NCI-H2227 (cell line): Measurements from ENCODE around the gene KPNA1.
"Not testable (repeated sequence)": the region's sequence is repeated elsewhere in the genome, so short reads cannot be mapped to it uniquely, and the experiment has no call there.

Experiments used
- DNase-seq: peaks from one replicate; lab custom pipeline; 2025; ENCODE audit not compliant: unreplicated experiment; lab: John Stamatoyannopoulos, UW

The KPNA1 gene

DNA sequence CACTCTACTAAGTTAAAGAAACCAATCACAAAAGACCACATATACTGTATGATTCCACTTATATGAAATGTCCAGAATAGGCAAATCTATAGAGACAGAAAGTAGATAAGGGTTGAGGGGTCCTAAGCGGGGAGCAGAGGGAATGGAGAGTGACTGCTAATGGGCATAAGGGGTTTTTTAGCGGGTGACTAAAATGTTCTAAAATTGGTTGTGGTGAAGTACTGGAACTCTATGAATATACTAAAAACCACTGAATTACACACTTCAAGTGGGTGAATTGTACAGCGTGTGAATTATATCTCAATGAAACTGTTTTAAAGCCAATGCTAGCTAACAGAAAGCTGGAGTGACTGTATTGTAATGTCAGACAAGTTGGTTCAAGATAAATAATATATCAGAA lies 33.3 kb downstream of the KPNA1 start:
- DNase-seq: no peak

DNA sequence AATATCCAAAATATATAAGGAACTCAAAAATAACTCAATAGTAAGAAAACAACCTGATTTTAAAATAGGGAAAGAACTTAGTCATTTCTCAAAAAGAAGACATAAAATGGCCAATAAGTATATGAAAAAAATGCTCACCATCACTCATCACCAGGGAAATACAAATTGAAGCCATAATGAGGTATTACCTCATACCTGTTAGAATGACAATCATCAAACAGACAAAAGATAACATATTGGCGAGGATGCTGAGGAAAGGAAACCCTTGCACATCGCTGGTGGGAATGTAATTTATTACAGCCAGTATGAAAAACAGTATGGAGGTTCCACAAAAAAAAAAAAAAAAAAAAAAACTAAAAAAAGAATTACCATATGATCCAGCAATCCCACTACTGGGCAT lies 38.2 kb downstream of the KPNA1 start:
- DNase-seq: no peak

DNA sequence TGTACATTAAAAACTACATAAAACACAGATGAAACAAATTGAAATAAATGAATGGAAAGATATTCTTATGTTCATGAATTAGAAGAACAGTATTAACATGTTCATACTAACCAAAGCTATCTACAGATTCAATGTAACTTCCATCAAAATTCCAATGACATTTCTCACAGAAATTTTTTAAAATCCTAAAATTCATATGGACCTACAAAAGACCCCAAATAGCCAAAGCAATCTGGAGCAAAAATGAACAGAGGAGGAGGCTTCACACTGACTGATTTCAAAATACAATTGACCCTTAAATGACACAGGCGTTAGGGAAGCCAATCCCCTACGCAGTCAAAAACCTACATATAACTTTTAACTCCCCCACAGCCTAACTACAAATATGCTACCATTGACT lies 39.4 kb downstream of the KPNA1 start:
- no peak for DNase-seq

DNA sequence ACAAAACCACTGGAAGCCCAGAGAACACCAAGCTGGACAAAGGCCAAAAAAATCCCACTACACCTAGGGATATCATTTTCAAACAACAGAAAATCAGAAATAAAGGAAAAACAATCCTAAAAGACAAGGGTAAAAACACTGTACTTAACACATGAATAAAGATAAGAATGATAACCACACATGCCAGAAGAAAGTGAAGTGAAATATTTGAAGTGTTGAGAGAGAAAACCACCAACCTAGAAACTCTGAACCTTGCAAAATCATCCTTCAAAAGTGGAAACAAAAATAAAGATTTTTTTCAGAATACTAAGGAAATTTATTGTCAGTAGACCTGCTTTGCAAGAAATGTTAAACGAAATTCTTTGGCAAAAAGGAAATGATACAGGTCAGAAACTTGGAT lies 45.1 kb downstream of the KPNA1 start:
- no peak for DNase-seq

DNA sequence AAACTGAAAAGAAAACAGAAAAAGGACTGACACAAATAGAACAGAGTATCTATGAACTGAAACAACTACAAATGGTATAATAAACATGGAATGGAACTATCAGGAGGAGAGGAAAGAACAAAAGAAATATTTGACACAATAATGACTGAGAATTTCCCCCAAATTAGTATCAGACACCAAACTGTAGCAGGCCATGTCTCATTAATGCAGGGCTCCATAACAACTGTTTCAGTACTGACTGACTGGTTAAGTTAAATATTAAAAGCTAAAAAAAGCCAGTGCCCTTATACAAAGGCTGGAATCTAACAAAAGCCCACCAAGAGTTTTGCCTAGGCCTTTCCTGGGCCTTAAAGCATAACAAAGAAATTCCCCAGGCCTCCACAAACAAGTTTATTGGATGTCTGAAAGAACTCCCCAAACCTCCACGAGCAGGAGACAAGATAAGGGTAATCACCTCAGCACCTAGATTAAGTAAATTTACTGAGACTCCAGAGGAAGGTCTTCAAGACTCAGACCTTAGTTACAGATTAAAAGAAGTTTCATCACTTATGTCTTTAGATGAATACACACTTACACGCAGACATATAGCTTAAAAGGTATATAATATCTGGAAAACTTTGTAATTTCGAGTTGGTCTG lies 45.7 kb downstream of the KPNA1 start:
- no peak for DNase-seq

DNA sequence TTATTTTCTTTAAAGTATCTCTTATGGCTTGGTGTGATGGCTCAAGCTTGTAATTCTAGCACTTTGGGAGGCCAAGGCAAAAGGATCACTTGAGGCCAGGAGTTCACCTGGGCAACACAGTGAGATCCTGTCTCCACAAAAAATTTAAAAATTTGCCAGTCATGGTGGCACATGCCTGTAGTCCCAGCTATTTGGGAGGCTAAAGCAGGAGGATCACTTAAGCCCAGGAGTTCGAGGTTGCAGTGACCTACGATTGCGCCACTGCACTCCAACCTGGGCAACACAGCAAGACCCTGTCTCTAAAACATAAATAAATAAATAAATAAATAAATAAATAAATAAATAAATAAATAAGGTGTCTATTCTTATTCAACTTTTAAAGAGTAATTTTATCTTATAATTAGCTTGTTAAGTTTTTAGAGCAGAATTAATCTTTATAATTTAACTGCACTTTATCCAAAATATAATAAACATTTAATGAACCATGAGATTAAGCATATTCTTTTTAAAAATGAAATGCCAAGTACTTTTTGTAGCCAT lies 48.0 kb downstream of the KPNA1 start:
- DNase-seq: no peak

DNA sequence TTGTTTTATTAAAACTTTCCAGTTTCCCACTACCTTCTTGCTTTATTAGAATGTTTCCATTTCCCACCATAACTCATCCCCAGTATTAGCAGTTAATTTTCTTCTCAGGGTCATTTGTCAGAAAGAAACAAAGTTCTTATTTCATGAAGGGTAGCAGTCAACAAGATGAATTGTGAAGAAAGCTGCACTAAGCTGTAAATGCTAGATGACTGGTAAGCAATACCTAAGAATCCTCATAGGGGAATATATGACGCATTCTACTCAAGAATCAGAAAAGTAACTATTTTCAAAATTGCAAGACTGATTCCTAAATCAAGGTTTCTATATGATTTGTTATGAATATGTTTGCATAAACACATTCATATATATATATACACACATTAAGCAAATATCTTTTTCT lies 50.1 kb downstream of the KPNA1 start:
- no peak for DNase-seq

DNA sequence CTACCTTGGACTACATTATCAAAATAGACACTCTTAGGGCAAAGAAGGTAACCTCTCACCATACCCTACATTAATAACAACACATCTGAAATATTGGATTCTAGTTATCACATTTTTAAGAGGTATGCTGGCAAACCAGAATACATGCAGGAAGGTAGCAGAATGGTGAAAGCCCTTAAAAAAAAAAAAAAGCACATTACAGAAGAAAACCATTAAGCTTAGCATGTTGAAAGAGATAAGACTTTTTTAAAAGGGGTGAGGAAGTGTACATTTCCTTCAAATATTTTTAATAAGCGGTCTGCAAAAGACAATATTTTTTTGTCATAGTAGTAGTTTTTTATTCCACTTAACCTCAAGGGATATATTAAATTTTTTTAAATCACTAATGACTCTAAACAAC lies 52.3 kb downstream of the KPNA1 start:
- DNase-seq: no peak

DNA sequence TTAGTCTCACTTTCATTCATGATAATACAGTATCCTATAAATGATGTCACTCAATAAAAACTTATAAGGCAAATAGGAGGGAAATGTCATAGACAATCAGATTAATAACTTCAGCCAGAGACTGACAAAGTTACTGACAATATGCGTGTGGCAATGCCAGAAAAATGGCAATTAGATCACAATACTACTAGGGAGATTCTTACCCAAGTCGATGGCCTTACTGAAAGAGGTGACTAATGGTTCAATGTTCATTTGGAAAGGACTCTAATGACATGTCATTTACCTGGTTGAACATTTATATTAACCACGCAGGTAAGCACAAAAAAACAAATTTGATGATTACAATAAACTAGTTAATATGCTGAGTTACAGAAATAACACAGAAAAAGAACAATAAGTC lies 52.9 kb downstream of the KPNA1 start:
- DNase-seq: no peak

DNA sequence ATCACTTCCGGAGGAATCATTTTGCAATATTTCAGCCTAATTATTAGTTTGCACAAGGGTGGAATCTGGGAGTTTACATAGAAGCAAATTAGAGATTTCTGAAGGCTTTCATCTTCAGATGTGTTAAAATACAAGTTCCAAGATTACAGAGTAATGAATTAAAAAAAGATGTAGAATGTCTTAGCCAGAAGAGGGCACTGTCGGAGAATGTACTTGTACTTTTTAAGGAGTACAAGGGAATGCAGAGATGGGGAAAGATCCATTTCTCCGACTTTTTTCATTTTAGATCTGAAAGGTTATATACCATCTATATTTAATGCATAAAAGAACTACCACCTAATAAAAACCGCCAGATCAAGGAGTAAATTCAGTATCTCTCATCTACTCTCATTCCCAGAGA lies 55.7 kb downstream of the KPNA1 start:
- peak; percentile 8 for DNase-seq

DNA sequence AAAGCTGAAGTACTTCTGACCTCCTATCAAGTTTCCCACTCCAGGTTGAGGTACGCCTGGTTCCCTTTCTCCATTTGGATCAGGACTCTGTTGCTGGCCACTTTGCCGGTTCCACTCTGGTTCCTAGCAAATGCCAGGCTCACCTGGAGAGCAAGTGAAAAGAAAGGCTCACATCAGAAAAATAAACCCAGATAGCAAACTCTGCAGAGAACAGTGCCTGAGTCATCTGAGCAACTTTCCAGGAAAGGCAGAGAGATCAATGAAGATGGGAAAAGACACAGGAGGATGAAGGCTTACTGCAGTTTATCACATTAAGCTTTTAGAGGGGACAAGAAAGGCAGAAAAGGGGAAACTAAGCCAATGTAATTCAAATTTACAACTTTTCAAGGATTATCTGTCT lies 57.0 kb downstream of the KPNA1 start:
- DNase-seq: no peak

DNA sequence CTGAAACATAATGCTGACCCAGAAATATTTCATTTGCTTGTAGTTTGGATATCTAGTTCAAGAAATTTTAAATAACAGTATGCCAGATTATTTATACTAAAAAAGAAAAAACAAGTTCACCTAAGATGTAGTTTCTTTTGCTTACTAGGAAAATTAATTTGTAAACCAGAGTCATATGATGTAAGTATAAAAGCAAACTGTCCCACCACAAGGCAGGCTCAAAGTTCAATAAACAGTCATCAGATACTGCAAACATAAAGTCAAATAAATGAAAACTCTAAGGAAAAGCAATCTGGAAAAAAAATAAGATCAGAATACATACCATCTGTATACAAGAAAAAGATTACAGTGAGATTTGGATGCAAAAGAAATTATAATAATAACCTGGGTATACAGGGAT lies 58.7 kb downstream of the KPNA1 start:
- no peak for DNase-seq

DNA sequence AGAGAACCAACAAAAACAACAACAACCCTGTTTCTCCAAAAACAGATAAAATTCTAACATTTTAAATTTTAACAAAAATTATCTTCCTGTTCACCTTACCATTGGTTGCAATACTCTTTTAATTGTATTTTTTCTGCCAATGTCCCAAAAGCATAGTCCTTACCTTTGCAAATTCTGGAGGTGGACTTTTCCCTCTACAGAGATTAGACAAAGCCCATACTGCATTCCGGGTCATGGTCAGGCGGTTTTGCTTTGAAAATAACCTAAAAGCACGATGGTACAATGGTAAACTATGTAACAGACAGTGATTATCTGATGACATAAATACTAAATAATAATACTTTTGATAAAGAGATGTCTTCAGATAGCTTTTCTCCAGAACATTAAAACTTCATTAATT lies 63.4 kb downstream of the KPNA1 start:
- no peak for DNase-seq

DNA sequence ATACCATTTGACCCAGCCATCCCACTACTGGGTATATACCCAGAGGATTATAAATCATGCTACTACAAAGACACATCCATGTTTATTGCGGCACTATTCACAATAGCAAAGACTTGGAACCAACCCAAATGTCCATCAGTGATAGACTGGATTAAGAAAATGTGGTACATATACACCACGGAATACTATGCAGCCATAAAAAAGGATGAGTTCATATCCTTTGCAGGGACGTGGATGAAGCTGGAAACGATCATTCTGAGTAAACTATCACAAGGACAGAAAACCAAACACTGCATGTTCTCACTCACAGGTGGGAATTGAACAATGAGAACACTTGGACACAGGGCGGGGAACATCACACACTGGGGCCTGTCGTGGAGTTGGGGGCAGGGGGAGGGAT lies 66.5 kb downstream of the KPNA1 start:
- not testable (repeated sequence) for DNase-seq

DNA sequence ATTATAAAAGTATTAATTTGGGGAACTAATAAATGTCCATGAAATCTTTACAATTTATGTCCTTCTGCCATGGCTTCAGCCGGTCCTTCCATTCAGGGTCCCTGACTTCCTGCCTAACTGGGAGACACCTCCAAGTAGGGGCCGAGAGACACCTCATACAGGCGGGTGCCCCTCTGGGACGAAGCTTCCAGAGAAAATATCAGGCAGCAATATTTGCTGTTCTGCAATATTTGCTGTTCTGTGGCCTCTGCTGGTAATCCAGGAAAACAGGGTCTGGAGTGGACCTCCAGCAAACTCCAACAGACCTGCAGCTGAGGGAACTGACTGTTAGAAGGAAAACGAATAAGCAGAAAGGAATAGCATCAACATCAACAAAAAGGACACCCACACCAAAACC lies 70.2 kb downstream of the KPNA1 start:
- DNase-seq: not testable (repeated sequence)

DNA sequence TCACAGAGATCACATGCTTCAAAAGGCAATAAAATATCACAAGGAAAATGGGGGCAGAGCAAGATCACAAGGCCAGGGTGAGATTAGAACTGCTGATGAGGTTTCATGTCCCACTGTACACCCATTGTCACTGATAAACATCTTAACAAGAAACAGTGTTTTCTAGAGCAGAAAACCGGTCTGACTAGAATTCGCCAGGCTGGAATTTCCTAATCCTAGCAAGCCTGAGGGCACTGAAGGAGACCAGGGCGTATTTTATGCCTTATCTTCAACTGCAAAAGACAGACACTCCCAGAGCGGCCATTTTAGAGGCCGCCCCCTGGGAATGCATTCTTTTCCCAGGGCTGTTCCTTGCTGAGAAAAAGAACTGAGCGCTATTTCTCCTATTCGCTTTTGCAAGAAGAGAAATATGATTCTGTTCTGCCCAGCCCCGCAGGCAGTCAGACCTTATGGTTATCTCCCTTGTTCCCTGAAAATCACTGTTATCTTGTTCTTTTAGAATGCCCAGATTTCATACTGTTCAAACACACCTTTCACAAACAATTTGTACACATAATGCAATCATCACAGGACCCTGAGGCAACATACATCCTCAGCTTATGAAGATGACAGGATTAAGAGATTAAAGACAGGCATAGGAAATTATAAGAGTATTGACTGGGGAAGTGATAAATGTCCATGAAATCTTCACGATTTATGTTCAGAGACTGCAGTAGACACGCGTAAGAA lies 70.8 kb downstream of the KPNA1 start:
- not testable (repeated sequence) for DNase-seq

DNA sequence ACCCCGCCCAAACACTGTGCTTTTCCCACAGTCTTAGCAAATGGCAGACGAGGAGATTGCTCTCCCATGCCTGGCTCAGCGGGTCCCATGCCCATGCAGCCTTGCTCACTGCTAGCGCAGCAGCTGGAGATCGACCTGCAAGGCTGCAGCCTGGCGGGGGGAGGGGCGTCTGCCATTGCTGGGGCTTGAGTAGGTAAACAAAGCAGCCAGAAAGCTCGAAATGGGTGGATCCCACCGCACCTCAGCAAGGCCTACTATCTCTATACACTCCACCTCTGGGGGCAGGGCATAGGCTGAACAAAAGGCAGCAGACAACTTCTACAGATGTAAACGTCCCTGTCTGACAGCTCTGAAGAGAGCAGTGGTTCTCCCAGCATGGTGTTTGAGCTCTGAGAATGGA lies 71.6 kb downstream of the KPNA1 start:
- DNase-seq: peak; percentile 20

DNA sequence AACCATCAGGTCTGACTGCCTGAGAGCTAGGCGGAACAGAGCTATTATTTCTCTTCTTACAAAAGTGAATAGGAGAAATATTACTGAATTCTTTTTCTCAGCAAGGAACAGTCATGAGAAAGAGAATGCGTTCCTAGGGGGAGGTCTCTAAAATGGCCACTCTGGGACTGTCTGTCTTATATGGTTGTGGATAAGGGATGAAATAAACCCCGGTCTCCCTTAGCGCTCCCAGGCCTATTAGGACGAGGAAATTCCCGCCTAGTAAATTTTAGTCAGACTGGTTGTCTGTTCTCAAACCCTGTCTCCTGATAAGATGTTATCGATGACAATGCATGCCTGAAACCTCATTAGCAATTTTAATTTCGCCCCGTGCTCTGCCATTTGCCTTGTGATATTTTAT lies 78.8 kb downstream of the KPNA1 start:
- no peak for DNase-seq

DNA sequence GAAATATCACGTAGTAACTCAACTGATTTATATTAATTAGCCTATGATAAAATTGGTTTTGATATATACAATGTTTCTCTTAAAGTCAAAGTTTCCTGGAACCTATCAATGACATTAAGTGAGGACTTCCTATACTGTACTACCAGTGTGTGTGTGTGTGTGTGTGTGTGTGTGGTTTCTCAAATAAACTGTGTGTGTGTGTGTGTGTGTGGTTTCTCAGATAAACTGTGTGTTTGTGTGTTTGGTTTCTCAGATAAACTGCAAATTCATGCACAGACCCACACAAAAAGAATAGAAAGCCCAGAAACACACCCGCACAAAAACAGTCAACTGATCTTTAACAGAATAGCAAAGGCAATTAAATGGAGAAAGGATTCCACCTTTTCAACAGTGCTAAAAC lies 84.4 kb downstream of the KPNA1 start:
- DNase-seq: no peak

DNA sequence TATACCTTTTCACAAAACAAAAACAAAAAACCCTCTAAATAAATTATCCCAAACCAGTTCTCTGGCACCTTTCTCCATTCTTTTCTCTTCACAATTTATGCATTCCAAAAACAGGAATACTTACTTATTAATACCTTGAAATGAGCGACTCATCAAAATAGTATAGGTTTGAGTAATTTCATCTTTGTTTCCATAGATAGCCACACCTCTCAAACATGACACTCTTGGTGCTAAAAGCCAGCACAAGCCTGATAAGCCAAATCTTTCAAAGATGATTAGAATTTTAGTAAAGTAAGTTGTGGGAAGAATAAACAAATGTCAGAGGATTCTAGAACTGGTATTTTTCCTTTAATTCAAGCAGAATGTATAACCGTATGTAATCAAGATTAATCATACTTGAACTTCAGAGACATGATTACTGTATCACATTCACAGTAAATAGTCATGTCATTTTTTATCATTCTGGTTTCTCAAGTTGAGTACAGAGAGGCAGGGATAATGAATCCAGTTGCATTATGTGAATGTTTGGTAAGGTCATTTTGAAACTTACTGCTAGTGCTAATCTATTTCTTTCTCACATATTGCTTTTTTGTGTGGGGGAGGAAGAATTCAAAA lies 86.8 kb downstream of the KPNA1 start:
- DNase-seq: no peak

DNA sequence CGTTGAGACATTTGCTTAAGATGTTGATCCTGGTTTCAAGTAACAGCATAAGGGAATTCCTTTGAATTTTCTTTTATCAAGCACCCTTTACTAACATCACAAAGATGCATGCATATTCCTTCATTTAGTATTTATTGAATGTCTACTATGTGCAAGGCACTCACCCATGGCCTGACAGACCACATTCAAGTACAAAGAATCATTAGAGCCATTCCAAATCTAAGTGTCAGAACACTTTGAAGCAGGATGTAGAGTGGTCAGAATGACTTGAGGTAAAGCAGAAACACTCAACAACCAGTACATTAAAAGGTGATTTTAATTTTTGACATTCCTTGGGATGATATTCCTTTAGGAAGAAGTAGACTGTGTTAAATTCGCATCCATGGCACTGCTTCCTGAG lies 92.9 kb downstream of the KPNA1 start:
- no peak for DNase-seq

DNA sequence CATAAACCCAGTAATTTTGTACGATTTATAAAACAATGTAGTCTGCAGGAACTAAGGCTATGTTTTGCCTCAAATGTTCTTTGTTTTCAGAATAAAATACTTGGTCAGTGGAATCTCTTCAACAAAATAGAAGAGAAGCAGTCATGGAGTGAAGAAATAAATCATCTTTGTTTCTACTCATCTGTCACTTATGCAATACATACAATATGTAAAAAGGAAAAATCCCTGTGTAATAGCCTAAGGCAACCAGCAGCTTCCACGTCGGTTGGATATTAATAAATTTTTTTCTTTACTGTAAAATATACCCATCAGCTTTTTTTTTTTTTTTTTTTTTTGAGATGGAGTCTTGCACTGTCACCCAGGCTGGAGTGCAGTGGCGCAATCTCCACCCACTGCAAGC lies 93.6 kb downstream of the KPNA1 start:
- no peak for DNase-seq
